Myocyte (in vitro differentiated cells): ENCODE data around the gene WDR82. TPM values are rescaled to one million over a fixed set of nuclear protein-coding genes. Genes with fewer than 3 reads are reported as not detected.

Source experiments
- DNase-seq: peaks from one replicate; pipeline ENCODE4 v3.0.0-alpha.2; 2012; ENCODE audit warnings: low read depth
- total RNA-seq: library from RNA; depleted of rRNA; stranded (reverse); fragments of >200 nt; gene quantifications from 2 replicates; pipeline ENCODE4 v1.2.3, GENCODE V29; 2014

The WDR82 gene
- total RNA-seq, 1 donor from 2014 or later = 58.6 TPM

DNA sequence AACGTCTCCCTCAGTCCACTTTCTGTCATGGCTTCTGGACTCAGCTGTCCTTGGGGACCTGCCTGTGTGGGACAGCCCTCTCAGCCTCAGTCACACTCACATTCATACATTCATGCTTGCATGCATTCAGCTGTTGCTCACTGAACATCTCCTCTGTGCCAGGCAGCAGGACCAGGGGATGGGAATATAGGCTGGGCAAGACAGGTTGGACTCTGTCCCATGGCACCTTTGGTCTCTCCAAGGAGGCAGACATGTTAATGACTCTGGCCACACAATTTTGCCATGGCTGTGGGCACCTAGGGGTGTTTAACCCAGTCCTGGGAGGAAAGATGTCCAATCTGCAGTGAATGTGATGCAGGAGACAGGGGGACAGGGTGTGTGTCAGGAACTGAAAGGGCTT, 29.9 kb upstream of the WDR82 start:
- DNase-seq = no peak

DNA sequence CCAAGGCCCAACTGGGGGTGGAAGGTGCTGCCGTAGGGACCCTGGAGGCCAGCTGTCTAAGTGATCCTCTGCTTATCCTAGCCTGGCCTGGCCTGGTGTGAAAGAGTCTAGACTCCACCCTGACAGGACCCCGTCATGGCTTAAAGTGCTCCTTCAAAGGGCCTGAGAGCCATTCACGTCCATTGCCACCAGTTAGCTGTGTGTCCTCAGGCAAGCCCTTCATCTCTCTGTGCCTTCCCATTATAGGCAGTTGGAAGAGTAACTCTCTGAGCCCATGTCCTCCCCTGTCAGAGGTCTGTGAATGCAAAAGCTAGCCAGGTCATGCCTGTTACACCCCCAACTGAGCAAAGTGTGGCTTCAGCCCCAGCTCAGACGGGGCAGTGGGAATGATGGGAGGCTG, 28.5 kb upstream of the WDR82 start:
- DNase-seq = no peak

DNA sequence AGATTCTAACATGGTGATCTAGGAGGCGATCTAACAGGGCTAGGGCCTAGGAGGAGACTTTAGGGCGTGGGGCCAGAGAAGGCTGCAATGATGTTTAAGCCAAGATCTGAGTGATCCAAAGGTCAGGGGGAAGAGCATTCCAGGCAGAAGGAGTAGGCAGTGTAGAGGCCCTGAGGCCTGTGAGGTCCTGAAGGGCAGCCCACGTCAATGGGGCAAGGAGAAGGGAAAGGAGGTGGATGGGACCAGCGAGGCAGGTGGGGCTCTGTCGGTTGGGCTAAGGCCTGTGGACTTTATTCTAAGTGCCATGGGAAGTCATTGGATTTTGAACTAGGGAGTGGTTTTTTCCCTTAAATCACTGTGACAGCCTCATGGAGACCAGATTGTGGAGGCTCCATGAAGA, 27.5 kb upstream of the WDR82 start:
- DNase-seq = no peak

DNA sequence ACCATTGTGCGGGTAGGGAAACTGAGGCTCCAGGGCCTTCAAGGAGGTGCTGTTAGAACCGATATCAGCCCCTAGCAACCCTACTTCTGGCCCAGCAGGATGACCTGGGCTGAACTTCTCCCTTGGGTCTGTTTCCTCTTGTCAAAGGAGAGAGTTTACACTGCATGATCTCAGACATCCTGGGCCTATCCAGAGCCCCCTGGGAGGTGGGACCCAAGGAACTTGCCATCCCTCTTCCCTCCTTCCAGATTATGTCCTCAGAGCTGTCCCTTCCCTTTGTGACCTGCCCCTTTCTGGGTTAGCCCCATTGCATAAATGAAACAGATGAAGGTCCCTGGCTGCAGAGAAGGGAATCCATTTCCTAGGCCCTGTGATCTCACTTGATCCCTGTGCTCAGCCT, 25.4 kb upstream of the WDR82 start:
- no peak for DNase-seq

DNA sequence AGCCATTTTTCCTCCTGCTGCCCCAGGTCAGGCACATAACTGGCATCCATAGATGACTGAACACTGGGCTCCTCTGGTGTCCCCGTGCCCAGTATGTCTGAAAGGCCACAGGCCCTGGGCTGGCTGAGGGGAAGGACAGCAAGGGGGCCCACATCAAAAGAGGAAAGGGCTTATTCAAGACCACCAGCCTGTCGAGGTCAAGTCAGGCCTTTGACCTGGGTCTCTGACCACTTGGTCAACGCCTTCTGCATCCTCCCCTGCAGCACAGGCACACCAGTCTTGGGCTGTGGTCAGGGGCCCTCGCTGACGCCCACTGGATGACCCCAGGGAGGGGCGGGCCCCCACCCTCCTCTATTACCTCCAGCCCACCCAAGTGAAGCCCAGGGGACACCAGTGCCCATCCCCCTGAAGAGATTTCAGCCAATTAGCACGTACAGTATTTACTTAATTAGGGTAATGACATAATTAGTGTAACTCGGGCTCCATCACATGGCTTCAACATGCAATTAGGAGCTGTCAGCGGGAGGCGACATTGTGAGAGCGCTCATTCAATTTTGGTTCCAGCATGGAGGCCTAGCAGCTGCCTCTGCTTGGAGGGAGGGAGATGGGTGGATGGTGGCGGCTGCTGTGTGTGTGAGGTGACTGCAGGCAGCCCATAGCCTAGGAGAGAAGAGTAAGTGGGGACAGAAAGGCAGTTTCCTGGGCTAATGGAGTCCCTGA, 24.1 kb upstream of the WDR82 start:
- DNase-seq = no peak

DNA sequence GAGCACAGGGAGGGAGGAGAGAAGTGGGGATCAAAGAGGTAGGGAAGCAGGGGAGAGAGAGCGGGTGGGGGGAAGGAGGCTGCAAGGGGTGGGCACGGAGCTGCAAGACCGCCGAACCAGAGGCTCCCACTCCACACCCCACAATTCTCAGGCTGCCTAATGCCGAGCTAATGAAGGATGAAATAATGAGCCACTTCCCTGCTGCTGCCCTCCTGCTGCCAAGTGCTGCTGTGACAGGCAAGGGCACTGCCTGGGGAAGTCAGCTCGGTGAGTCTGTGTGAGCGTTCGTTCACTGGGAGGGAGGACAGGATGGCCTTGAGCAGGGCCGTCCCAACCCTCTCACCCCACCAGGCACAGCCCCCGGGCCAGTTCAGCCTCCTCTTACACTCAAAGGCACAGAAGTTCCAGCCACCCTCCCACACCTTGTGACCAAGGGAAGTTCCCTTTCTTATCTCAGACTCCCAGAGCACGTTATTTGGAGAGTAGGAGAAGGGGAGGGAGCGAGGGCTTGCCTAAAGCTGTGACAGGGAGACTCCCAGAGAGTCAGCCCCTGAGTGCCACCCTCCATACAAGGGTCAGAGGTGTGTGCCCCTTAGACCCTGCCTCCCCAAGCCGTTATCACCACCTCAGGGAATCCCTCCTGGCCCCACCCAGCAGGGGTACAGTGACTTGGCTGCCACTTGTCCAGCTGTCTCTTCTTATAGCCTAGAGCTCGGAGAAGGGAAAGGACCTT, 21.6 kb upstream of the WDR82 start:
- DNase-seq = peak; percentile 20

DNA sequence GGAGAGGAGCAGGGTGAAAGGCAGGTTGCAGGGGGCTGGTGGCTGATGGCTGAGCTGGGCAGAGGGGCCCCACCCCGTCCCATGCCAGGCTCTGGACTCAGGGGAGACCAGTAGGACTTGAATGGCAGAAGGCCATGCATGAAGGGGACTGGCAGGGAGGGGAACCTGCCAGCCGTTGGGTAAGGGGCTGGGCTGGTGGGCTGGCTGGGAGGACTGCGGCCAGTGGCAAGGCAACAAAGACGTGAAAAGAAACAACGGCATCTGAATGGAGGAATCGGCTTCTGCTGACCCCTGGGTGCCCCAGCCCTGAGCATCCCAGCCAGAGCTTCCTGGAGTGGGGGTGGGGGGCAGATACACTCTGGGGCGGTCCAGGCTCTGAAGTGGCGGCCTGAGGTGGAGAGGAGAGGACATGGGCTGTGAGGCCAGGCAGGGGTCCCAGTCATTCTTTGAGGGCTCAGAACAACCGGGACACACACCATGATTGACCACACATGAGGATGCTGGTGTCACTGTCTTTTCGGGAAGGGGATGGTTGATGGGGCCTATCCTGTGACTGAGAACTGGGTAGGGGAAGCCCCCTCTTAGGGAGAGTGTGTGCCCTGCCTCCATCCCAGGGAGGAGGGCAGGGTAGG, 20.9 kb upstream of the WDR82 start:
- no peak for DNase-seq

DNA sequence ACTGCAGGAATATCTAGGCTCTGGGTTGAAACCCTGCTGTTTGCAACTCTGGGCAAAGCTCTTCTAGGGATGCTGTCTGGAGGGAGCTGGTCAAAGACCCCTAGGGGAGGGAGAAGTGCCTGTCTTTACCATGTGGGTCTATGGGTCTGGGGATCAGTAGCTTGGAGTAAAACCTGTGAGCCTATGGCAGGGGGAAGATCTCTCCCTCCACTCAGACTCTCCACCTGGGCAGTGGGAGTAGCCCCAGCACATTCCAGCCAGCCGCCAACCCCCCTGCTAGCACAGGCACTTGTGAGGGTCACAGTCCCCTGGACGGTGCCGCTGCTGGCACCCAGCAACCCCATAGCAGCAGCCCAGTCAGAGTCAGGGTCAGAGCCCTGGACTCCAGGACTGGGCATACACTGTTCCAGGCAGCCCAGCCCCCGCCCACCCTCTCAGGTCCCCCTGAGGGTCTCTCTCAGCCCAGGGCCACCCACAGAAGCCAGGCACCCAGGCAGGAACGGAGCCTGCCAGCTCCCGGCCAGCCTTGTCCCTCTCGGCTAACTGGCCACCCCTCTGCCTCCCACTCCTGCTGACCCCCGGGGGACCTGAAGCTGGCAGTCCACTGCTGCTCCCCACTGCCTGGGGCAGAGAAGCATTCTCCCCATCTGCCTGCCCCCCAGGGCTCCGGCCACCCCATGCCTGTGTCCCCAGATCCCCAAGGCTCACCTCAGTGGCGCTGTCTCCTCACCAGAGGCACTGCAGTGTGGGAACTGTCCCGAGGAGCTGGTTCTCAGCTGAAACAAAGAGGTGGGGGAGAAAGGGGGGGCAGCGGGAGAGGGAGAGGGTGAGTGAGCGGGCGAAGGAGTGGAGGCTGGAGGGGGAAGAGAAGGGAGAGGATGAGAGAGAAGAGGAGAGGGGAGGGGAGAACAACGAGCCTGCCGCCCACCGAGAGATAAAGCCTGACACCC, 20.0 kb upstream of the WDR82 start:
- no peak for DNase-seq

DNA sequence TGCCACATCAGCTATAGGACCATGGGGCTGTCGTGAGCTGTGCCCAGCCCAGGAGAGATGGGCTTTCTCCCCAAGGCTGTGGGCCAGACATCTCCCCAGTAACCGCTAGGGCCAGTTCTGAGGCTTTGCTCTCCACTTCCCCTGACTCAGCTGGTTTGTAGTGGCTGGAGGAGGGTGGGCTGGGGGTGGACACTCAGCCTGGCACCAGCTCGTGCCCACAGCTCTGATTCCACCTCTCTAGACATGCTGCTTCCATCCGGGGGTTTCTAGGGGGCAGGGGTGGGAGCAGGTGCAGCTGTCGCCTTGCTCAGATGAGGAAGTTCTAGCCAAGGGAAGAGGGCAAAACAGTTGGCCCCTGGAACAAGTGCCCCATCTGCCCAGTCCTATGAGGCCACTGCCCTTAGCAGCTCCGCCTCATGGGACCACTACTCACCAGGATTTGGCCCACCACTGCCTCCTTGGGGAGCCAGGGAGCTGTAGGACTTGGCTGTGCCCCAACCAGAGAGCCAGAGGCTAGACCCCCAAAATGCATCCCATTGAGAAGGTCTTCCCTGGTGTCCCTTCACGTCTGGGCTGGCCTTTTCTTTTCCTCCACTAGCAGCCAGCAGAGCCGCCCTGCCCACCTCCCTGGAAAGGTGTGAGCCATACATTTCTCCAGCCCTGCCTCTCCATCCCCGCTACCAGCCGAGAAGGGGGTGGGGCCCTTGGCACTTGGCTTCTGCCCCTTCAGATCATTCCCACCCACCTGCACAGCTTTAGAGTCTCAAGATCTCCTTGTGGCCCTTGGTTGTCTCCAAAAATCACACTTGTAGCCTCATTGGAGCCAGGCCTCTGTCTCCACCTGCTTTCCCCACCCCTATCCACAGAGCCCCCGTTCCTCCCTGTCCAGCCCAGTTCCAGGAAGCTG, 19.0 kb upstream of the WDR82 start:
- peak; percentile 49 for DNase-seq

DNA sequence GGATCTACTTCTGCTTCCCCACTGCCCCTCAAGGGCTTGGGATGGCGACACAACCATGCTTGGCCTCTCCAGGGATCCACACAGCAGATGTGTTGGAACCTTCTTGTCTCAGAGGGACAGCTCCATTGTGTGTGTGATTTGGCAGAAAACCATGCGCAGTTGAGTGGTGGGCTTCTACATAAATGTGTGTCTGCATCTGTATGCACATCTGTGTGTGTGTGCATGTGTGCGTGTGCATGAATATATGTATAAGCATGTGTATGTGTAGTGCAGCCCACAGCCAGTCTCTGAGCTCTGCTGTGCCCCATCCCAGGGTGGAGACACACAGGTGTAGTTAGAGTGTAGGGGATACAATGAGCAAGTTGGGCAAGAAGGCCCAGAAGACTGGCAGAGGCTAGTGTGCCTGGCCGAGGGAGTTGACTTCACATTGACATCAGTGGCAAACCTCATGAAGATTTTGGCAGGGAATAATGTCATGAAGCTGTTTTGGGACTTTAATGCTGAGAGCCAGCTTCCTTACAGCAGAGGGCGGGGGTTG, 17.3 kb upstream of the WDR82 start:
- DNase-seq = no peak

DNA sequence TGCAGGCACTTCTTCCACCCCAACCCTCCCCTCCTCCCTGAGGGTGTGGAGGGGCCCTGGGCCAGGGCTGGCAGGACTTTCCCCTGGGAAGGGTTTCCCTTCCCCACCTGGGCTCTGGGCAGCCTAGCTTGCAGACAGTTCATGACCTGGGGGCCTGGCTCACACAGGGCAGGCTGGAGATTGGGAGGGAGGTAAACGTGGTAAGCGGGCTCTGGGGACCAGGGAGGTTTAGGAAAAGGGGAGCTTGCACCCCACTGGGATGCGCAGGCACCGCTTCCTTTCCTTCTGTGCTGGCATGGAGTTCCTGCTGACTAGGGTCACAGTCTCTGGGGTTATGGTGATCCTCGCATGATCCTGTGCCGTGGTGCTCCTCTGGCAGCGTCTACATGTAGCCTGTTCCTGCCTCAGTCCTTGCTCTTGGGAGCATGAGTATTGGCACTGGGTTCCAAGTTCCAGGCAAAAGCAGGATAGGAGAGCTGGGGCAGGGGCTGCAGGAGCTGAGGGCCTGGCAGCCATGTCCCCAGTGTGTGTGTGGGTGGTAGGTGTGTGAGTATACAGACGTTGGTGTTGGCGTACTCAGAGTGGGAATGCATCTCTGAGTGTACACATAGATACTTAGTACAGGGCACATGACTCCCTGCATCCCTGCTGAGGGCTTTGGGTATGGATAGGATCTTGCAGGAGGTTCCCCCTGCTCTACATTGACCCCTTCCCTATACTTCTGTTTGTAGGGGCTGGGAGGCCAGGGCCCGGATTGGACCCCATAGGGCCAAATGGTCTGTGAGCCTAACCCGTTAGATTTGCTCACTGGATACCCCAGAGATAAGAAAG, 16.1 kb upstream of the WDR82 start:
- DNase-seq = no peak

DNA sequence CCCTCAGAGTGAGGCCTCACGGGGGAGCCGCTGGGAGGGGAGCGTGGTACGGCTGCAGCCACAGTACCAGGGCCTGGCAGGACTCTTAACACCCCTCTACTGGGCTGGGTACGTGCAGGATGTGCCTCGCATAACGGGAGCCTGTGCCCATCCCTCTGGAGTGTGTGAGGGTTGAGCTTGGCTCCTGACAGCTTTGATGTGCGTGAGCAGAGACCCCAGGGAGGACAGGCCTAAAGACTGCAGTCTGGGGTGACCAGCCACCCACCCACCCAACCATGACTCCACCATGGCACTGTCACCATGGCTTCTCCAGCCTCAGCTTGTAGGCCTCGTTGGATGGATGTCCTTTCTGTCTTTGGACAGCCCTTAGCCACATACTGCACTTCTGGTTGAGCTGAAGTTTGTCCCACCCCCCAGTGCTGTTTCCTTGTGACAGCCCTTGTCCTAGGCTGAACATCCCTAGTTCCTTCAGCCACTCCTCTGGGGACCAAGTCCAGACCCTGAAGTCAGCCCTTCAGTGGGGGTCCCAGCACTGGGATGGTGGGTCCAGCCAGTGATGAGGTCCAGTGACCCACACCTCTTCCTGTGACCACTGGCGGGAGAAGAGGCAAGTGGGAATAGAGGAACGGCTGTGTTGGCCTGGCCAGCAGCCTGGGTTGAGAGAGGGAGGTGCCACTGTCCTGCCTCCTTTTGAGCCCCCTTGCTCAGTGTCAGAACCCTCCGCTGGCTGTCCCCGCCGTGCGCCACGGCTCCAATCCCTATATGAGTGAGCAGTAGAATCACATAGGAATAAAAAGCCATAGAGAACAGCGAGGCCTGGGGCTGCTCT, 15.3 kb upstream of the WDR82 start:
- DNase-seq = no peak

DNA sequence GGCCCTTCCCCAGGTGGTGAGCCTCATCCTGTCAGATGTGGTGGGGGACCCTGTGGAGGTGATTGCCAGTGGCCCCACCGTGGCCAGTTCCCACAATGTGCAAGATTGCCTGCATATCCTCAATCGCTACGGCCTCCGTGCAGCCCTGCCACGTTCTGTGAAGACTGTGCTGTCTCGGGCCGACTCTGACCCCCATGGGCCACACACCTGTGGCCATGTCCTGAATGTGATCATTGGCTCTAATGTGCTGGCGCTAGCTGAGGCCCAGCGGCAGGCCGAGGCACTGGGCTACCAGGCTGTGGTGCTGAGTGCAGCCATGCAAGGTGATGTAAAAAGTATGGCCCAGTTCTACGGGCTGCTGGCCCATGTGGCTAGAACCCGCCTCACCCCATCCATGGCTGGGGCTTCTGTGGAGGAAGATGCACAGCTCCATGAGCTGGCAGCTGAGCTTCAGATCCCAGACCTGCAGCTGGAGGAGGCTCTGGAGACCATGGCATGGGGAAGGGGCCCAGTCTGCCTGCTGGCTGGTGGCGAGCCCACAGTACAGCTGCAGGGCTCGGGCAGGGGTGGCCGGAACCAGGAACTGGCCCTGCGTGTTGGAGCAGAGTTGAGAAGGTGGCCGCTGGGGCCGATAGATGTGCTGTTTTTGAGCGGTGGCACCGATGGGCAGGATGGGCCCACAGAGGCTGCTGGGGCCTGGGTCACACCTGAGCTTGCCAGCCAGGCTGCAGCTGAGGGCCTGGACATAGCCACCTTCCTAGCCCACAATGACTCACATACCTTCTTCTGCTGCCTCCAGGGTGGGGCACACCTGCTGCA, 14.0 kb upstream of the WDR82 start:
- no peak for DNase-seq

DNA sequence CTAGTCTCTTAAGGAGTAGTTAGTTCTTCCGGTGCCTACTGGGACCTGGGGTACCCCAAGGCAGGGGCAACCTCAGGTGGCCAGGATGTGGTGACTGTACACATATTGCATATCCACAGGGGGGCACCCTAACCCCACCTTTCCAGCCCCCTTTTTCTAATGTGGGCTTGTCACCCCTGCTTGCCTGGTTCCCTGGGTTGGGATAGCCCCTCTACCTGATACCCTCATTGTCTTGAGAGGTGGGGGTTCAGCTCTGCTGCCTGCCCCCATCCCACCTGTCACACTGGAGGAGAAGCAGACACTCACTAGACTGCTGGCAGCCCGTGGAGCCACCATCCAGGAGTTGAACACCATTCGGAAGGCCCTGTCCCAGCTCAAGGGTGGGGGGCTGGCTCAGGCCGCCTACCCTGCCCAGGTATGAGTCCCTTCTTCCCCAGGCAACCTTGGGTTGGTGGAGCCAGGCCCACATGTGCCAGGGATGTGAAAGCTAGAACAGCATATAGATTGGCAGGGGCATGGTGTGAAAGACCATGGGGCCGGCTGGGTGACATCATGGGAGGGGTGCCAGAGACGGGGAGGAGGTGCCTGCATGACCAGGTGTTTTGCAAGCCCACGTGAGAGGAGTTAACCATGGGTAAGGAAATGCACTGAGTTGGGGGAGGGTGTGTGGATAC, 13.2 kb upstream of the WDR82 start:
- DNase-seq = no peak

DNA sequence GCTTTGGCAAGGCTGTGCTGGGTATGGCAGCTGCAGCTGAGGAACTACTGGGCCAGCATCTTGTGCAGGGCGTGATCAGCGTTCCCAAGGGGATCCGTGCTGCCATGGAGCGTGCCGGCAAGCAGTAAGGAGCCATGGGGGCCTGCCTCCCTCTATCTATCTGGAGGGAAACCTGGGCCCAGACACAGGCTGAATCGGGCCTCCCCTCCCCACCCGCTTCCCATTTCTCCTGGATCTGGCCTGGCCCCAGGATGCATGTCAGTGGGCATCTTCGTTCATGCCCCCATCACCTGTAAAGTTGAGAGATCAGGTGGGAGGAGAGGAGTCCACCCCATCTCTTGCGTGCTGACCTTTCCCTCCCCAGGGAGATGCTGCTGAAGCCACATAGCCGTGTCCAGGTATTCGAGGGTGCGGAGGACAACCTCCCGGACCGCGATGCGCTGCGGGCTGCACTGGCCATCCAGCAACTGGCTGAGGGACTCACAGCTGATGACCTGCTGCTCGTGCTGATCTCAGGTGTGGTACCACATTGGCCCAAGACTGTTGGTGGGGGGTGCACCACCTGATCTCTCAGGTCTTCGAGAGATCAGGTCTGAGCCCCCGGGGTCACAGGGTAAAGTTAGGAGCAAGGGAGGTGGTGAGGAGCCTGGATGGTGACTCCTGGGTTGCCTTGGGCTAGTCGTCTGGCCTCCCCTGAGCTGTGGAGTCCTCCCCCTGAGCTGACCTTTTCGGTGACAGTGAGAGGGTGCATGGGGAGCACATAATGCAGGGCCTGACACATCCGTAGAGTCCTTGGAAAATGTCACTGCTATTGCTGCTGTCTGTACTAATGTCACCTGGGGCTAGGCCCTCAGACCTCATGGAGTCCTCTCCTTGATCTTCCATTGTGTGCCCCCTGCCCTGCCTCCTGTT, 12.4 kb upstream of the WDR82 start:
- DNase-seq = no peak
